Measurements from ENCODE around the gene SH3RF2. TPM values are rescaled to one million over a fixed set of nuclear protein-coding genes. Genes with fewer than 3 reads are reported as not detected.
A peak's percentile ranks its signal among the peaks of the same experiment; 100 is the strongest.

The SH3RF2 gene
- total RNA-seq, 1 donor = 2.2 TPM

DNA sequence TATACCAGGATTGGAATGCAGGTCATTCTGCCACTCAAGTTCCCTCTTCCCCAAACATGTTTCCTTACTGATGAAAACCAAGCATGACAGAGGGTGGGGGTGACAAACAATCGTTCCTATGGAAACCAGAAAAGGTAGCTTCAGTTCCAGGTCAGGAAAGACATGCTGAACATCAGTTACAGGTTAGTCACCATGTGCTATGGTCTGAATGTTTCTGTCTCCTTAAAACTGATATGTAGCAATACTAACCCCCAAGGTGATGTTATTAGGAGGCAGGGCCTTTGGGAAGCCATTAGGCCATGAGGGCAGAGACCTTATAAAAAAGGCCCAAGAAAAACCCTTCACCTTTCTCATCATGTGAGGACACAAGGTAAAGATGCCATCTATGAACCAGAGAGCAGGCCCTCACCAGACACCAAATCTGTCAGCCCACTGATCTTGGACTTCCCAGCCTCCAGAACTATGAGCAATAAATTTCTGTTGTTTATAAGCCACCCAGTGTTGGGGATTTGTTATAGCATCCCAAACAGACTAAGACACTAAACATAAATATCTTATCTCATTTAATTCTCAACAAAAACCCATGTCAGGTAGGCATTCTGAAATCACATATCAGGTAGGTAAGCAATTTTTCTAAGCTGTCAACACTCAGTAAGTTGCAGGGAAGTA, 15.7 kb upstream of the SH3RF2 start:
- no peak for DNase-seq (ENCODE audit: low read depth)
- H3K4me3 ChIP-seq (ENCODE audit: low read depth, low read length) = no peak overlapping the region
- TF ChIP-seq, protein P1, sequence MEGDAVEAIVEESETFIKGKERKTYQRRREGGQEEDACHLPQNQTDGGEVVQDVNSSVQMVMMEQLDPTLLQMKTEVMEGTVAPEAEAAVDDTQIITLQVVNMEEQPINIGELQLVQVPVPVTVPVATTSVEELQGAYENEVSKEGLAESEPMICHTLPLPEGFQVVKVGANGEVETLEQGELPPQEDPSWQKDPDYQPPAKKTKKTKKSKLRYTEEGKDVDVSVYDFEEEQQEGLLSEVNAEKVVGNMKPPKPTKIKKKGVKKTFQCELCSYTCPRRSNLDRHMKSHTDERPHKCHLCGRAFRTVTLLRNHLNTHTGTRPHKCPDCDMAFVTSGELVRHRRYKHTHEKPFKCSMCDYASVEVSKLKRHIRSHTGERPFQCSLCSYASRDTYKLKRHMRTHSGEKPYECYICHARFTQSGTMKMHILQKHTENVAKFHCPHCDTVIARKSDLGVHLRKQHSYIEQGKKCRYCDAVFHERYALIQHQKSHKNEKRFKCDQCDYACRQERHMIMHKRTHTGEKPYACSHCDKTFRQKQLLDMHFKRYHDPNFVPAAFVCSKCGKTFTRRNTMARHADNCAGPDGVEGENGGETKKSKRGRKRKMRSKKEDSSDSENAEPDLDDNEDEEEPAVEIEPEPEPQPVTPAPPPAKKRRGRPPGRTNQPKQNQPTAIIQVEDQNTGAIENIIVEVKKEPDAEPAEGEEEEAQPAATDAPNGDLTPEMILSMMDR (IDR thresholded peaks at IDR 0.05; ENCODE audit: insufficient read depth, low read depth, low read length) = no peak

DNA sequence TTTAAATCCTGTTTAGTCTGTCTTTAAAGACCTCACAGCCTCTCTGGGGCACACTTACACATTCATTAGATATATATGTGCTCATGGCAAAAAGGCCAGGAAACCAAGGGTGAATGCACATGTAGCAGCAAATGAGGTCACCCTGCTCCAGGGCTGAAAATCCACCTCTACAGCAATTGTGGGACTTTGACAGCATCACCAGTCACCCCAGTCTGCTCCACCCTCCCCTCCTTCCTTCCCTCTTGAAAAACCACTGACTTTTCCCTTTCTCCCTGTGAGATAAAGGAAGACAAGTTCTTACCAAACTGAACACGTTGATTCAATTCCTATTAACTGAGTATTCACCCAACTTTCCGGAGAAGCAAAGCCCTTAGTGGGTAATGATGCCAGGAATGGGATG, 15.2 kb upstream of the SH3RF2 start:
- DNase-seq (ENCODE audit: low read depth) = no peak
- no peak overlapping the region for H3K4me3 ChIP-seq (ENCODE audit: low read depth, low read length)
- TF ChIP-seq, protein P1 (IDR thresholded peaks at IDR 0.05; ENCODE audit: insufficient read depth, low read depth, low read length) = no peak

DNA sequence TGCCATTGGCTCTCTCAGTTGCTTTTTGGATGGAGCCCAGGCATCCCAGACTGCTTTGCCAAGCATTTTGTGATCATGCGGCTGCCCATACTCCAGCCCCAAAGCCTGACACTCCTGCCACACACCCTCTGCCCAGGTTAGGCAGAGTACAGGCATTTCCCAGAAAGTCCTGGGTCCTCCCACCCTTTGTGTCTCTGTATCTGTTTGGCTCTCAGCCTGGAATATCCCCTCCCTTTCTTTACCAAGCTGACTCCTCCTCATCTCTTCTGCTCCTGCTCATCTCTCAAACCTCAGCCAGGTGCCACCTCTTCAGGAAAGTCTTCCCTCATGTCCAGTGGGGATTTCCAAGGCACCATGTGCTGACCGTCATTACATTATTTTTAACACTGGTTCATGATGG, 14.3 kb upstream of the SH3RF2 start:
- TF ChIP-seq, protein P1 (IDR thresholded peaks at IDR 0.05; ENCODE audit: insufficient read depth, low read depth, low read length) = no peak
- no peak for DNase-seq (ENCODE audit: low read depth)
- no peak overlapping the region for H3K4me3 ChIP-seq (ENCODE audit: low read depth, low read length)

DNA sequence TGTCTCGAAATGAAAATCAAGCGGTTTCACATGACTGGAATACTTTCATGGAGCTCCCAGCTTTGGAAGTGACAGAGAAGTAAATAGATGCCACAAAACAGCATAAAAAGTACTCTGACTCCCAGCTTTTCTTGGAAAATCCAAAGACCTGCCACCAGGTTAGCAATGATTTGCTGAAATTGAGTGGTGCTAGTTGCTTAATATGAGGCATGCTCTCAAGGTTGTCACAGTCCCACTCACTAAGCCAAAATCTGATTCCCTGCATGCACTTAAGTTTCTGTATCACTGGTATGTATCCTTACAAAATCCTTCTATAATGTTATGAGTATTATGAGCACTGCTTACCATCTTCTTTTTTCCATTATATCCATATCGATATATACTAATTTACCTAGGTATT, 13.0 kb upstream of the SH3RF2 start:
- H3K4me3 ChIP-seq (ENCODE audit: low read depth, low read length) = no peak overlapping the region
- DNase-seq (ENCODE audit: low read depth) = no peak
- TF ChIP-seq, protein P1 (IDR thresholded peaks at IDR 0.05; ENCODE audit: insufficient read depth, low read depth, low read length) = no peak

DNA sequence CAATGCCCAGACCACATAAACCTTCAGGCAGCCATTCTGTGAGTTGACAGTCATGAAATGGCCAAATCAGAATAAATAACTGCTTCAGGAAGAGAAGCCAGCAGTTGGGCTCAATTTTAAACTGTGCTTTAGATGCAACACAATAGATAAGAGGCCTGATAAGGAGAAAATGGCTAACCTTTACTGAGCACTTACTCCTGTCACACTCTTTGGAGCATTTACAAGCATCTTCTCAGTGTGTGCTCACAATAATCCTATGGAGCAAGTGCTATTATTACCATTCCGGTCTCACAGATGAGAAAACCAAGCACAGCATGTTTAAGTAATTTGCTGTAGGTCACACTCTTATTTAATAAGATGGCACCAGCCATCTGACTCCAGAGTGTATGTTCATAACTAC, 11.5 kb upstream of the SH3RF2 start:
- no peak overlapping the region for H3K4me3 ChIP-seq (ENCODE audit: low read depth, low read length)
- TF ChIP-seq, protein P1 (IDR thresholded peaks at IDR 0.05; ENCODE audit: insufficient read depth, low read depth, low read length) = no peak
- no peak for DNase-seq (ENCODE audit: low read depth)

DNA sequence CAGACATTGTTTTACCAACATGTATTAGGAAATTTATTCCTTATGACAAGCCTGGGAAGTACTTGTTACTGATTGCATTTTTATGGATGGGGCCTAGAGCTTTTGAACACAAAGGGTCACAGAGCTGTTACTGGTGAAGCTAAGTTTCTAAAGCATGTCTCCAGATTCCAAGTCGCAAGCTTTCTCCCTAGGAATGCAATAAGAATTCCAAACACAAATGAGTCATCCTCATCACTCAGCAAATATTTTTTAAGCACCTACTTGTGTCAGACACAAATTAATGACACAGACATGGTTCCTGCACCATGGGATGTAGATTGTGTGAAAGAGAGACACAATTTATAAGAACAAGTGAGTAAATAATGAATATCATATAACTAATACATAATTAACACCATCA, 11.0 kb upstream of the SH3RF2 start:
- DNase-seq (ENCODE audit: low read depth) = peak; percentile 90
- TF ChIP-seq, protein P1 (IDR thresholded peaks at IDR 0.05; ENCODE audit: insufficient read depth, low read depth, low read length) = no peak
- H3K4me3 ChIP-seq (ENCODE audit: low read depth, low read length) = no peak overlapping the region

DNA sequence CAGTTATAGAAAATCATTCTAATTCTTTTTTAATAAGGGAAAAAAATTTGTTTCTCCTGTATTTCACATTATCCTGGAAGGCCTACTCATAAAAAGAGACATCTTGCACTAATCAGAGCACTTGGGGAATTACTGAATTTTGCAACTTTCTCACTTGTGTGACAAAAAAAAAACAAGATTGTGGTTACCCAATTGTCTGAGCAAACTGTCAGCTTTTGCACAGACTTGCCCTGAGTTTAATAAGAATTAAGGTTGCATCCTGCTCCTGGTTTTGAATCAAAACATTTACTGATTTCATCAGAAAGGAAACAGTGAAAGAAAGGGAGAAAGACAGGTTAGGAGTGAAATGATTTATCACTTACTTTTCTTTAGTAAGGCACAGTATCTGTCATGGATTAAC, 10.6 kb upstream of the SH3RF2 start:
- peak; percentile 79 for DNase-seq (ENCODE audit: low read depth)
- TF ChIP-seq, protein P1 (IDR thresholded peaks at IDR 0.05; ENCODE audit: insufficient read depth, low read depth, low read length) = no peak
- H3K4me3 ChIP-seq (ENCODE audit: low read depth, low read length) = no peak overlapping the region
